ENCODE measurements around the gene MXRA7.

MXRA7 gene

GRCh38 chr17:76710863-76711611 lies at the start of gene MXRA7:
MXRA7 (minus strand) TSS chr17:76710965; CDS start chr17:76710946, 19 bp downstream.
- H3K9me2 ChIP-seq (replicated peaks; ENCODE audit: low read depth, low read length) = no peaks in the 10 kb centered on the region
- peak within 1 kb of the TSS; percentile 69; the same call in 1 of the 2 replicates for H2AFZ ChIP-seq (ENCODE audit: low read length)
- peaks cover 16% of the 10 kb centered on the region; the same call in 1 of the 2 replicates for H3K36me3 ChIP-seq (ENCODE audit: insufficient read depth, low read length)
- no peaks in the 10 kb centered on the region for H3K9me3 ChIP-seq (ENCODE audit: insufficient read depth, low read depth, low read length)
- peaks cover 37% of the 10 kb centered on the region for H3K4me1 ChIP-seq (ENCODE audit: insufficient read depth, low read length, poor library complexity, severe bottlenecking)
- H3K4me2 ChIP-seq (ENCODE audit: low read depth, low read length, poor library complexity, severe bottlenecking) = peak within 1 kb of the TSS; percentile 87
- H3K4me3 ChIP-seq (ENCODE audit: low read length, poor library complexity, severe bottlenecking) = peak within 1 kb of the TSS; percentile 69
- peaks cover 9% of the 10 kb centered on the region; the same call in 1 of the 2 replicates for H3K79me2 ChIP-seq (ENCODE audit: insufficient read depth, low read length)
- TF ChIP-seq CTCF (conservative IDR thresholded peaks at IDR 0.05; ENCODE audit: low read length) = no peak
- no peak for TF ChIP-seq EZH2phosphoT487 (IDR thresholded peaks at IDR 0.05; ENCODE audit: borderline replicate concordance)
- peaks cover 3% of the 10 kb centered on the region; the same call in 1 of the 2 replicates for H3F3A ChIP-seq (ENCODE audit: low read depth)
- H3K9ac ChIP-seq (ENCODE audit: low read depth, low read length, poor library complexity, severe bottlenecking) = peak within 1 kb of the TSS; percentile 52
- H3K27me3 ChIP-seq (ENCODE audit: insufficient read depth, low read length, poor library complexity, severe bottlenecking) = no peaks in the 10 kb centered on the region
- no peaks in the 10 kb centered on the region for H4K20me1 ChIP-seq (ENCODE audit: insufficient read depth, low read length, poor library complexity, severe bottlenecking)

- Histone ChIP-seq H3K36me3 (ENCODE audit: insufficient read depth, low read length) (no peaks in the 10 kb centered on the region; the same call in 1 of the 2 replicates), H3K9me3 (ENCODE audit: insufficient read depth, low read depth, low read length) (no peaks in the 10 kb centered on the region), H3F3A (ENCODE audit: low read depth) (no peaks in the 10 kb centered on the region), H4K20me1 (ENCODE audit: insufficient read depth, low read length, poor library complexity, severe bottlenecking) (no peaks in the 10 kb centered on the region), H3K79me2 (ENCODE audit: insufficient read depth, low read length) (no peaks in the 10 kb centered on the region), H3K9ac (ENCODE audit: low read depth, low read length, poor library complexity, severe bottlenecking) (no peak overlapping the region), H3K27me3 (ENCODE audit: insufficient read depth, low read length, poor library complexity, severe bottlenecking) (no peaks in the 10 kb centered on the region), H3K9me2 (replicated peaks; ENCODE audit: low read depth, low read length) (no peaks in the 10 kb centered on the region), H2AFZ (ENCODE audit: low read length) (no peak overlapping the region), H3K4me2 (ENCODE audit: low read depth, low read length, poor library complexity, severe bottlenecking) (no peak overlapping the region), H3K4me3 (ENCODE audit: low read length, poor library complexity, severe bottlenecking) (no peak overlapping the region), H3K4me1 (ENCODE audit: insufficient read depth, low read length, poor library complexity, severe bottlenecking) (peaks cover 4% of the 10 kb centered on the region)
- no peak for TF ChIP-seq CTCF (conservative IDR thresholded peaks at IDR 0.05; ENCODE audit: low read length)
- no peak for TF ChIP-seq EZH2phosphoT487 (IDR thresholded peaks at IDR 0.05; ENCODE audit: borderline replicate concordance)
Measured at GRCh38 chr17:76758570-76758969, 47.8 kb upstream of the MXRA7 start.

- Histone ChIP-seq H3K9ac (ENCODE audit: low read depth, low read length, poor library complexity, severe bottlenecking) (no peak overlapping the region), H3K4me2 (ENCODE audit: low read depth, low read length, poor library complexity, severe bottlenecking) (no peak overlapping the region), H3F3A (ENCODE audit: low read depth) (no peaks in the 10 kb centered on the region), H3K79me2 (ENCODE audit: insufficient read depth, low read length) (no peaks in the 10 kb centered on the region), H3K27me3 (ENCODE audit: insufficient read depth, low read length, poor library complexity, severe bottlenecking) (no peaks in the 10 kb centered on the region), H3K9me3 (ENCODE audit: insufficient read depth, low read depth, low read length) (no peaks in the 10 kb centered on the region), H3K36me3 (ENCODE audit: insufficient read depth, low read length) (no peaks in the 10 kb centered on the region; the same call in 1 of the 2 replicates), H3K4me3 (ENCODE audit: low read length, poor library complexity, severe bottlenecking) (no peak overlapping the region), H3K4me1 (ENCODE audit: insufficient read depth, low read length, poor library complexity, severe bottlenecking) (peaks cover 4% of the 10 kb centered on the region), H3K9me2 (replicated peaks; ENCODE audit: low read depth, low read length) (no peaks in the 10 kb centered on the region), H2AFZ (ENCODE audit: low read length) (no peak overlapping the region), H4K20me1 (ENCODE audit: insufficient read depth, low read length, poor library complexity, severe bottlenecking) (no peaks in the 10 kb centered on the region)
- no peak for TF ChIP-seq EZH2phosphoT487 (IDR thresholded peaks at IDR 0.05; ENCODE audit: borderline replicate concordance)
- TF ChIP-seq CTCF (conservative IDR thresholded peaks at IDR 0.05; ENCODE audit: low read length) = no peak
Measured at GRCh38 chr17:76757256-76757655, 46.5 kb upstream of the MXRA7 start.
